Stimulated activated CD8-positive, alpha-beta memory T cell treated with anti-CD3 and anti-CD28 coated beads, Interleukin-12 subunit alpha, Interleukin-12 subunit beta, amount 100 ng/mL, for 4 hours (primary cell): Measurements from ENCODE around the gene CECR2.
"Not testable (repeated sequence)": the region's sequence is repeated elsewhere in the genome, so short reads cannot be mapped to it uniquely, and the experiment has no call there.

ENCODE experiments used
- DNase-seq: peaks from one replicate; pipeline ENCODE4 v3.0.0-alpha.2; 2020; ENCODE audit warnings: low read depth

CECR2 gene

GRCh38 chr22:17514084-17514483 lies 144.8 kb downstream of the CECR2 start:
- DNase-seq: no peak

- no peak for DNase-seq
Measured at GRCh38 chr22:17518406-17518805, 149.1 kb downstream of the CECR2 start.

GRCh38 chr22:17521971-17522370 lies 152.7 kb downstream of the CECR2 start:
- DNase-seq: not testable (repeated sequence)

DNA sequence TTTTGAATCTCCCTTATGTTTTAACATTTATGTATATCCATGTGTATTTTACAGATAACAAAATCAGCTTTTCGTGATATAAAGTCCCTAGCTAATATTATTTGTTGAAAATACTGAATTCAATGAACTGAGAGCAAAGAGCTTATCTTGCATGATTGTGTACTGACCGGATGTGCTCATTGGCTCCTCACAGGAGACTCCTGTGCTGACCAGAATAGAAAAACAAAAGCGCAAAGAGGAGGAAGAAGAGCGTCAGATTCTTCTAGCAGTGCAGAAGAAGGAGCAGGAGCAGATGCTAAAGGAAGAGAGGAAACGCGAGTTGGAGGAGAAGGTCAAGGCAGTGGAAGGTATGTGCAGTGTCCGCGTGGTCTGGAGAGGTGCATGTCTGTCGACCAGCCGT lies 154.7 kb downstream of the CECR2 start:
- DNase-seq: no peak

DNA sequence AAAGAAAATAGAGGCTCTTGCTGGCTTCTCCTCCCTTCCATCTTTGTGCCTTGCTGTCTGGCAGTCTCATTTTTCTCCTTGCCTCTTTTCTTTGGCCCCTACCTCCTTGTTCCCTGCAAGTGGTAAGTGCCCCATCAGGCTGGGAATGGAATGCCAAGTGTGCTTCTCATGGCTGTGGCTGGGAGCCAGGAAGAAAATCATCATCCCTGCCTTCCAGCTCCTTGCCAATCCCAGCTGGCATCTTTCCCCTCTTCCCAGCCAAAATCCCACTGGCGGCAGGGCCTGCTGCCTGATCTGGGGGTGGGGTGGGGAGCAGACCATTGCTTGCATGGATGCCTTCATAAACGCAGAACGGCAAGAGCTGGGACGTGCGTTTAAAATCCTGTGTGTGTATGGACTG lies 167.0 kb downstream of the CECR2 start:
- DNase-seq: no peak

DNA sequence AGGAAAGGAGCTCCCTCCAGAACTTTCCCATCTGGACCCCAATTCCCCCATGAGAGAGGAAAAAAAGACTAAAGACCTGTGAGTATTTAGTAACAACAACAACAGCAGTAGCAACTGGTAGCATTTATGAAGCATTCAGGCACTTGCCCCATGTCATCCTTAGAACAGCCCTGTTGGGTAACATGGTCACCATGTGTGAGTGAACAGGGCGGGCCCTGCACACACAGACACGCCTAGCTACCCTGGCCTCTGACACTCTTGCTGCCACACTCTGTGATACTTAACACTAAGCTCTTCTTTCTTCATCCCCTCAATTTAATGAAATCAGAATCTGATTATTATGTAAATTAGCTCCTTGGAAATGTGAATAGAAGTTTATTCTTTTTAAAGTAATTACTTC lies 167.9 kb downstream of the CECR2 start:
- DNase-seq: no peak

- no peak for DNase-seq
Measured at GRCh38 chr22:17540481-17540880, 171.2 kb downstream of the CECR2 start.

GRCh38 chr22:17541476-17541875 lies 172.2 kb downstream of the CECR2 start:
- DNase-seq: no peak

DNA sequence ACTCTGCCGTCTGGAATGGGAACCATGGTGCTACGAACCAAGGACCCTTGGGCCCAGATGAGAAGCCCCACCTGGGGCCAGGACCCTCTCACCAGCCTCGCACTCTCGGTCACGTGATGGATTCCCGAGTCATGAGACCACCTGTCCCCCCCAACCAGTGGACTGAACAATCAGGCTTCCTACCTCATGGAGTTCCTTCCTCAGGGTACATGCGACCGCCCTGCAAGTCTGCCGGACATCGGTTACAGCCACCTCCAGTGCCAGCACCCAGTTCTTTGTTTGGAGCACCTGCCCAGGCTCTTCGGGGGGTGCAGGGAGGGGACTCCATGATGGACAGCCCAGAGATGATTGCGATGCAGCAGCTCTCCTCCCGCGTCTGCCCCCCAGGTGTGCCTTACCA lies 173.2 kb downstream of the CECR2 start:
- no peak for DNase-seq

DNA sequence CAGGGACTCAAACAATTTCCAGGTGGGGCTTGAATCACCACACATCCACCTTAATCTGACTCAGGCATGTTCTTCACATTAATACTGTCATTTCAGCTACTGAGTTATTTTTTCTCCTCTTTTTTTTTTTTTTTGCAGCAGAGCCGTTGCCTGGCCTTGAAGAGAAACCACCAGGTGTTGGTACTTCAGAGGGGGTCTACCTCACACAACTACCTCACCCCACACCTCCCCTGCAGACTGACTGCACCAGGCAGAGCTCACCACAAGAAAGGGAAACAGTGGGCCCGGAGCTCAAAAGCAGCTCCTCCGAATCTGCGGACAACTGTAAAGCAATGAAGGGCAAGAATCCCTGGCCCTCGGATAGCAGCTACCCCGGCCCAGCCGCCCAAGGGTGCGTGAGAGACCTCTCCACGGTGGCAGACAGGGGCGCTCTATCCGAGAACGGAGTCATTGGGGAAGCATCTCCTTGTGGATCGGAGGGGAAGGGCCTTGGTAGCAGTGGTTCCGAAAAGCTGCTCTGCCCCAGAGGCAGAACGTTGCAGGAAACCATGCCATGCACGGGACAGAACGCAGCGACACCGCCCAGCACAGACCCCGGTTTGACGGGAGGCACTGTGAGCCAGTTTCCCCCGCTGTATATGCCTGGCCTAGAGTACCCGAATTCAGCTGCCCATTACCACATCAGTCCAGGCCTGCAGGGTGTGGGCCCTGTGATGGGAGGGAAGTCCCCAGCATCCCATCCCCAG lies 178.9 kb downstream of the CECR2 start:
- no peak for DNase-seq

DNA sequence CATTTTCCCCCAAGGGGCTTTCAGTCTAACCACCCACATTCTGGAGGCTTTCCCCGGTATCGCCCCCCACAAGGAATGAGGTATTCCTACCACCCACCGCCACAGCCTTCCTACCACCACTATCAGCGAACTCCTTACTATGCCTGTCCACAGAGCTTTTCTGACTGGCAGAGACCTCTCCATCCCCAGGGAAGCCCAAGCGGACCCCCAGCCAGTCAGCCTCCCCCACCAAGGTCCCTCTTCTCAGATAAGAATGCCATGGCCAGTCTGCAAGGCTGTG lies 179.4 kb downstream of the CECR2 start:
- DNase-seq: no peak

GRCh38 chr22:17549183-17549582 lies 179.9 kb downstream of the CECR2 start:
- no peak for DNase-seq

- no peak for DNase-seq
Measured at GRCh38 chr22:17549655-17550054, 180.4 kb downstream of the CECR2 start.

DNA sequence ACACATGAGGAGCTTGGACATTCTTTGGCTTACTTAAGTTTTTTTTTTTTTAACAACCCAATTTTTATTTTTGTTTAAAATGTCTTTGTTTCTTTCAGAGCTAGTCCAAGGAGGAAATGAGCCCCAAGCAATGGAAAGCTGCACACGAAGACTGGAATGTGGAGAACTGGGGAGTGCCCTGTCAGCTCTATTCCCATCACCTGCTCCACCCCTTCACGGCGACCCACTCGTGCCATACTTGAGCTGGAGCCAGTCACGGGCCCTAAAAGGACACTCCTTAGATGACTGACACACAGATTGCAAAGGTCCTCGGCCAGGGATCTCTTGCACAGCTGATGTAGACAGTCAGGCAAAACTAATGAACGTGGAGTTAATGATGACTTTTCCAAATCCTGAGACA lies 183.5 kb downstream of the CECR2 start:
- no peak for DNase-seq

DNA sequence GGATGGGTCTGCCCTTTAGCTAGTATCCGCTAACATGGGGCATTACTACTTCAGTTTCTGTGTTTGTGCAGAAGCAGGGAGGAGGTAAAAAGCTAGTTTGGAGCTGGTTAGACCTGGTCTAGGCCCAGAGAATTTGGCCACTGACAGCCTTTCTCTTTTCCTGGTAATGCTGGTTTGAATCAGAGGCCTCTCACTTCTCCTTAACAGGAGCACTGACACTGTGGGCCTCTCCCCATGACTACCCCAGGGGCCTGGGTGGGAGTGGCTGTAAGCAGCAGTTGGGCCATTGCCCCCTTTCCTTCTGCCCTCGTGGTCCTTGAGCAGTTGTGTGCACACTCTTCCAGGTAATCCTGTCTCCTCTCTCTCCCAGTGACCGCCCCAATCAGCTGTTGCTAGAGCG lies 185.6 kb downstream of the CECR2 start:
- DNase-seq: no peak

DNA sequence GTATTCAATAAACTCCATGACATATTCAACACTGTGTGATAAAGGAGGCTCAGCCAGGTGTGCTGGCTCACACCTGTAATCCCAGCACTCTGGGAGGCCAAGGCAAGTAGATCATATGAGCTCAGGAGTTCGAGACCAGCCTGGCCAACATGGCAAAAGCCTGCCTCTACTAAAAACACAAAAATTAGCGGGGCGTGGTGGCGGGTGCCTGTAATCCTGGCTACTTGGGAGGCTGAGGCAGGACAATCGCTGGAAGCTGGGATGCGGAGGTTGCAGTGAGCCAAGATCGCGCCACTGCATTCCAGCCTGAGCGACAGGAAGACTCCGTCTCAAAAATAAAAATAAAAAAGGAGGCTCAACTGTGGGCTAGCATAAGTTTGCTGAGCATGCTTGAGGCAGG lies 189.9 kb downstream of the CECR2 start:
- DNase-seq: no peak

- DNase-seq: no peak
Measured at GRCh38 chr22:17562906-17563870, 193.9 kb downstream of the CECR2 start, which contains the start of gene SLC25A18. Gene SLC25A18, plus strand, starts transcription at chr22:17563498. Its CDS starts 16,447 bp downstream, at chr22:17579945.

GRCh38 chr22:17563936-17564391 lies 194.7 kb downstream of the CECR2 start:
- DNase-seq: no peak

GRCh38 chr22:17566016-17566687 lies 196.9 kb downstream of the CECR2 start:
- not testable (repeated sequence) for DNase-seq

GRCh38 chr22:17566776-17567175 lies 197.5 kb downstream of the CECR2 start:
- DNase-seq: no peak

DNA sequence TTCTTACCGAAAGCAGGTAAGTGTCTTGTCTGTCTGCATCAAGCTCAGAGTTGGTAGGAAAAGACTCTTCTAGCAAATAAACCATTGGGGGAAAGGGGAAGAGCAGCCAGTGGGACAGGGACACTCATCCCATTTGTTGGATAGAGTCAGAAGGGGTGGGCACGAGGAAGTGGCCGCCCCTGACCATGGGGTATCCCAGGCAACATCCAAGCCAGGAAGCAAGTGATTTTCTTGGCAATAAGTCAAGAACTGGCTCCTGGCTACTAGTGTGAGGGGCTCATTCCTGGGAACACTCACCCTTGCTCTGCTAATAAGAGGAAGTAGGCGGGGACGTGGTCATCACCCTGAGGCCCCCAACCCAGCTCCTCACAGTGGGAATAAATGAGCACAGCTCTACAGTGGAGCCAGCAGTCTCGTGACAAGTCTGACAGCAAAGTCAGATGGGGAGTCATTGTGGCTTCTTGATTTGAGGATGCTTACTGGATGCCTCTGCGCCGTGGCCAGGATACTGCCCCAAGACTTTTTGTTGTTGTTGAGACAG lies 200.8 kb downstream of the CECR2 start:
- DNase-seq: no peak

GRCh38 chr22:17570851-17571631 lies 201.8 kb downstream of the CECR2 start:
- no peak for DNase-seq
